Measurements from ENCODE around the gene FBXO9. TPM values are rescaled to one million over a fixed set of nuclear protein-coding genes. Genes with fewer than 3 reads are reported as not detected.
"Not testable (repeated sequence)": the region's sequence is repeated elsewhere in the genome, so short reads cannot be mapped to it uniquely, and the experiment has no call there.

Gene FBXO9
- total and polyA plus RNA-seq, 4 experiments from 2014 or later: 56.2 to 136 (median 93.4) TPM

DNA sequence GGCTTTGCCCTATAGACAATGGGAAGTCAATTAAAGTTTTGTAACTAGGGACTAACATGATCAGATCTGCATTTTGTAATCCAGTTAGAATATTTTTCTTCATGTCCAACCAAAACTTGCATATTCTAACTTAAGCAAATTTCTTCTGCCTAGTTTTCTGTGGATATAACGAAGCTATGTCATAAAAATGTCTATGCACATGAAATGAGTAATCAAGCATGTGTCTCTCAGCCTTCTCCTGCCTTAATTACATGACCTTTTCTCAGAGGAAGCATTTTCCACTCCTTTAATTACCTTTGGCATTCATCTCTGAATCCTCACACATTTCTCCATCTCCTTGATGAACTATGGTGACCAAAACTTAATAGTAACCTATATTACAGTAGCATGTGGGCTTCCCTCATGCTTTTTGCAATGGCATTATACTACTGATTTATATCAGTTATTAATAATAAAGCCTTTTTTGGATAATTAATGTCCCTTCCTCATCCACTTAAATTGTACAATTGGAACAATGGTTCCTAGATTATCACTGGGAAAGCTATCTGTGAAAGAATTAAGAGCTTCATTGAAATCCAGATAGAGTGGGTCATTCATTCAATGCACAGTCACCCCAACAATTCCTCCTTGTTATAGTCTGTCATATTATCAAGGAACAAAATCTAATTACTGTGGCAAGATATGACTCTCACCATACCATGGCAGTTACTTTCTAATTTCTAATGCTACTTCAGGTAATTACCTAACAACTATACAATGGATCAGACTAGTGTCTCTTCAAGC lies 19.1 kb upstream of the FBXO9 start:
- Mint-ChIP-seq H3K27me3 (no peaks in the 10 kb centered on the region), H3K27ac (no peak overlapping the region), H3K4me1 (peaks cover 21 to 32% (median 26%) of the 10 kb centered on the region in 4 donors), H3K36me3 (peaks cover 6 to 9% of the 10 kb centered on the region in 2 donors), H3K4me3 (no peak overlapping the region), H3K9me3 (no peaks in the 10 kb centered on the region)
- Histone ChIP-seq H3K36me3 (ENCODE audit: insufficient read depth, low read length) (peaks cover 3% of the 10 kb centered on the region), H3K9me3 (ENCODE audit: control insufficient read depth in 1 of 2, low read length in 2 of 2) (no peaks in the 10 kb centered on the region), H3K27me3 (ENCODE audit: insufficient read depth, low read length) (no peaks in the 10 kb centered on the region), H3K27ac (ENCODE audit: low read depth, low read length) (no peak overlapping the region), H3K4me3 (ENCODE audit: low read length in 2 of 2) (no peak overlapping the region), H3K4me1 (ENCODE audit: insufficient read depth, low read length) (peaks cover 17% of the 10 kb centered on the region)
- CTCF ChIA-PET (ENCODE audit: partially characterized antibody): interaction anchor here (0.6 kb wide), 1 partner anchor 25 kb away, joined by 3 read pairs; no protein-coding TSS in a partner anchor
- no peak for DNase-seq
- POLR2A ChIA-PET (ENCODE audit: partially characterized antibody): no interaction called here
- intact Hi-C loops (cut with micrococcal nuclease): loop anchor here (5.0 kb wide), 1 partner anchor 49 kb away; the partner anchor contains the start of gene GSTA4

DNA sequence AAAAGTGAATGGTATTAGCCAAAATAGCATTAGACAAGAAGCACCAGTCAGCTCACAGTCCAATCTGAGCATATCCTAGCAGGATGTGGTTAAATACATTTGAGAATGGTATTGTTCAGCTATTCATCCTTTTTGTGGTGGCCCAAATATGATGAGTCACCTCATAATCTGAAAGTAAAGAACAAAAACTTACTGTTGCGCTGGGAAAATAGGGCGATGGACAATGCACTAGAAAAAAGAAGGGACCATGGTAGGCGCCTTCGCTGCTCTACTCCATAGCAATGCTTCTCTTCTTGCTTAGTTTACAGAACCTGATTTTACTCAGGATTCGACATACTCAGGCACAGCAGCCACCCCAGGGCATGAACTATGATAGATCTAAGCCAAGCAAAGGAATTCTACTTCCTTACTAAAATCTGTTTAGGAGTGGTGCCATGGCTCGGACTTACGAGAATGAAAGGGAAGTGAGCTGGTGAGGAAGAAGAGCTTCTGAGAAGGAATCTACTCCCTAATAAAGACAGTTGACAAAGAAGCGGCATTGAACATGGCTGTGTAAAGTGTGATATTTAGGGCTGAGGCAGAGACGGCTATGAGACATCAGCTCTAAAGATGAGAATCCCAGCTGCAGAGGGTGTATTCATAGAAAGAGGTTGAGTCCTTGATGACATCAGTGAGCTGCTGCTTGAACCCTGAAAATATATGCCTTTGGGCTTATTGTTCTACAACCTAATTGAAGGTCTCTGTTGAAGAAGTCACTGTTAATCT lies 16.6 kb upstream of the FBXO9 start:
- peak in 4 of 5 donors; percentile 29 to 57 (median 48) for DNase-seq
- no peak overlapping the region for H3K27ac ChIP-seq (ENCODE audit: low read depth, low read length)
- H3K4me3 Mint-ChIP-seq: peak overlapping the region; percentile 49 to 80 (median 68)

DNA sequence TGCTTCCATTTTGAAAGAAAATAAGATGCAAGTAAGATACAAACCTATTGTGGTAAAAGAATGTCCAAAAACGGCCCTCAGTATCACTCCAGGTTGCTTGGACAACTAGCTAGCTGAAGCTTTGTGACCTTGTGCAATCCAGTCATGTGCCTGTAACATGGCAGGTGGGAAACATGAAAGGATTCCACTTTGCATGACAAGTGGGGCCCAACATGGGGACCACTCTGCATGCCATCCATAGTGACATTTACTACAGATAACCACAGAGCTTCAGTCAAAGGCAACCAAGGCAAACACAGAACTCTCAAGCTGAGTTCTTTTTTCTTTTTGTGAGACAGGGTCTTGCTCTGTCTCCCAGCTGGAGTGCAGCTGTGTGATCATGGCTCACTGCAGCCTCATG lies 15.8 kb upstream of the FBXO9 start:
- H3K9me3 ChIP-seq (ENCODE audit: control insufficient read depth in 1 of 2, low read length in 2 of 2): no peaks in the 10 kb centered on the region
- Mint-ChIP-seq H3K4me3 (peak overlapping the region in 3 of 8 donors; percentile 9 to 67 (median 12)), H3K27ac (no peak overlapping the region), H3K9me3 (peaks cover 0 to 3% (median 0%) of the 10 kb centered on the region in 8 donors), H3K4me1 (peaks cover 27 to 37% (median 33%) of the 10 kb centered on the region in 4 donors), H3K27me3 (no peaks in the 10 kb centered on the region), H3K36me3 (peaks cover 11 to 21% of the 10 kb centered on the region in 2 donors)
- CTCF ChIA-PET (ENCODE audit: partially characterized antibody): interaction anchor here (1.5 to 1.7 kb wide), 2 partner anchors 28 to 54 kb away, joined by 6 read pairs; partner anchors contain the start of gene GSTA4
- H3K27me3 ChIP-seq (ENCODE audit: insufficient read depth, low read length): no peaks in the 10 kb centered on the region
- no peaks in the 10 kb centered on the region for H3K36me3 ChIP-seq (ENCODE audit: insufficient read depth, low read length)
- POLR2A ChIA-PET (ENCODE audit: partially characterized antibody): interaction anchor here (2.6 kb wide), 1 partner anchor 16 kb away, joined by 9 read pairs; the partner anchor contains the start of gene FBXO9
- no peak overlapping the region for H3K27ac ChIP-seq (ENCODE audit: low read depth, low read length)
- DNase-seq: no peak
- intact Hi-C loops (cut with micrococcal nuclease): loop anchor here (5.0 kb wide), 1 partner anchor 52 kb away; the partner anchor contains the start of gene GSTA4
- H3K4me1 ChIP-seq (ENCODE audit: insufficient read depth, low read length): peaks cover 17% of the 10 kb centered on the region
- H3K4me3 ChIP-seq (ENCODE audit: low read length in 2 of 2): no peak overlapping the region

More for the DNA sequence above, 16.6 kb upstream of the FBXO9 start:
- Mint-ChIP-seq H3K36me3 (peaks cover 11 to 17% of the 10 kb centered on the region in 2 donors), H3K4me1 (peaks cover 24 to 35% (median 30%) of the 10 kb centered on the region in 4 donors), H3K9me3 (peaks cover 0 to 3% (median 0%) of the 10 kb centered on the region in 8 donors), H3K27me3 (no peaks in the 10 kb centered on the region), H3K27ac (peak overlapping the region in 5 of 7 donors; percentile 10 to 50 (median 36))
- Histone ChIP-seq H3K4me1 (ENCODE audit: insufficient read depth, low read length) (peaks cover 17% of the 10 kb centered on the region), H3K27me3 (ENCODE audit: insufficient read depth, low read length) (no peaks in the 10 kb centered on the region), H3K36me3 (ENCODE audit: insufficient read depth, low read length) (no peaks in the 10 kb centered on the region), H3K9me3 (ENCODE audit: control insufficient read depth in 1 of 2, low read length in 2 of 2) (no peaks in the 10 kb centered on the region), H3K4me3 (ENCODE audit: low read length in 2 of 2) (no peak overlapping the region)
- CTCF ChIA-PET (ENCODE audit: partially characterized antibody): interaction anchor here (1.5 to 1.7 kb wide), 3 partner anchors 17 to 53 kb away, joined by 4 to 6 read pairs (median 6); partner anchors contain the start of genes FBXO9 and GSTA4
- intact Hi-C loops (cut with micrococcal nuclease): loop anchor here (5.0 kb wide), 1 partner anchor 51 kb away; the partner anchor contains the start of gene GSTA4
- POLR2A ChIA-PET (ENCODE audit: partially characterized antibody): interaction anchor here (0.6 to 2.6 kb wide), 3 partner anchors 17 to 746 kb away, joined by 3 to 9 read pairs (median 3); partner anchors contain the start of genes FBXO9, GSTA4 and LRRC1

DNA sequence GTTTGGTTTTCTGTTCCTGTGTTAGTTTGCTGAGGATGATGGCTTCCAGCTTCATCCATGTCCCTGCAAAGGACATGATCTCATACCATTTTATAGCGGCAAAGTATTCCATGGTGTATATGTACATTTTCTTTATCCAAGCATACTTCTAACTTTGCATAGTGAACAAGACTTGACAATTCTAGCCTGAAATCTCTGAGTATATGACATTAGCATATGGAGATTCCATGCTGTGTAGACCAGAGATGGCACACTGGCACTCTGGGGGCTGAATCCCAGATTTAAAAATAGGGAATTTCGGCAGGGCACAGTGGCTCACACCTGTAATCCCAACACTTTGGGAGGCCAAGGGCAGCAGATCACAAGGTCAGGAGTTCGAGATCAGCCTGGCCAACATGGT lies 13.1 kb upstream of the FBXO9 start:
- H3K36me3 Mint-ChIP-seq: peaks cover 11 to 28% of the 10 kb centered on the region in 2 donors
- CTCF ChIA-PET (ENCODE audit: partially characterized antibody): interaction anchor here (0.6 kb wide), 1 partner anchor 60 kb away, joined by 3 read pairs; no protein-coding TSS in a partner anchor
- H3K27me3 Mint-ChIP-seq; H3K36me3 ChIP-seq (ENCODE audit: insufficient read depth, low read length); POLR2A ChIA-PET (ENCODE audit: partially characterized antibody); intact Hi-C loops (cut with micrococcal nuclease); H3K9me3 Mint-ChIP-seq; H3K27me3 ChIP-seq (ENCODE audit: insufficient read depth, low read length); H3K4me3 ChIP-seq (ENCODE audit: low read length in 2 of 2); H3K9me3 ChIP-seq (ENCODE audit: control insufficient read depth in 1 of 2, low read length in 2 of 2); H3K27ac ChIP-seq (ENCODE audit: low read depth, low read length); H3K4me3 Mint-ChIP-seq; H3K27ac Mint-ChIP-seq; DNase-seq: not testable (repeated sequence)
- H3K4me1 ChIP-seq (ENCODE audit: insufficient read depth, low read length): peaks cover 17% of the 10 kb centered on the region
- peaks cover 28 to 47% (median 39%) of the 10 kb centered on the region in 4 donors for H3K4me1 Mint-ChIP-seq

DNA sequence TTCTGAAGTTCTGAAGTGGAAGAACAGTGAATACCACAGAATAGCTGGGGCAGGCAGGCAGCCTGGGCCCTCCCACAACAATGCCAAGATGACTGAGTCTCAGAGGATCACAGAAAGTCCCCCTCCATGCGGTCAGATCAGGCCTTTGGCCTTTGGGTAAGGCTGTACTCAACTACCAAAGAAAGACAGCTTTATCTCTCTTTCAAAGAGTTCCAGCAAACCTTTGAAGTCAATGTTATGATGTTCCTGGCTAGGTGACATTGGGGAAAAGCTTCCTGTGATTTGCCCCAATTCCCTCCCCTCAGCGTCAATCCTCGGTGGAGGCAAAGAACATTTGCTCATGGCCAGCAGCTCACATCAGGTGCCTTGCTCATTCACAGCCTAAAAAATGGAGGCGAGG lies 10.7 kb upstream of the FBXO9 start:
- H3K4me1 Mint-ChIP-seq: peaks cover 30 to 43% (median 39%) of the 10 kb centered on the region in 4 donors

DNA sequence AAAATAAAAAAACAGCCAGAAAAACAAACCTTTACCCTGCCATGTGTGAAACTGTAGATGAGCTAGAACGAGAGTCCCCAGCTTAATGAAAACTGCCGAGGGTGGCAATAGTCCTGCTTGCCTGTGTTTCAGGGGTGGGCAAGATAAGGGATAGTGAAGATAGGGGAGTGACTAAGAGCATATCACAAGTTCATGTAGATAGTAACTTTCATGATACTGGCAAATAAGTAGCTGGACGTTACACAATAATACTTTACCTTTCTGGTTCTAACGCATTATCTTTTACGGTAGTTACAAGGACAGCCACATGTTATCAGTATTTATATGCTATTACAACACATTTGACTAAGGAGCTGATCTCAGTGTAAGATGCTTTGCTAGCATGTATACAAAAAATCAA lies 9.3 kb upstream of the FBXO9 start:
- ChIA-PET POLR2A (ENCODE audit: partially characterized antibody) (no interaction called here), CTCF (ENCODE audit: partially characterized antibody) (no interaction called here)
- H3K4me3 ChIP-seq (ENCODE audit: low read length in 2 of 2): no peak overlapping the region
- intact Hi-C loops (cut with micrococcal nuclease): no loop called here
- H3K4me1 ChIP-seq (ENCODE audit: insufficient read depth, low read length): peaks cover 30% of the 10 kb centered on the region
- no peaks in the 10 kb centered on the region for H3K27me3 Mint-ChIP-seq
- H3K4me3 Mint-ChIP-seq: no peak overlapping the region
- no peaks in the 10 kb centered on the region for H3K36me3 ChIP-seq (ENCODE audit: insufficient read depth, low read length)
- peaks cover 42 to 55% (median 50%) of the 10 kb centered on the region in 4 donors for H3K4me1 Mint-ChIP-seq
- no peaks in the 10 kb centered on the region for H3K27me3 ChIP-seq (ENCODE audit: insufficient read depth, low read length)
- H3K36me3 Mint-ChIP-seq: peaks cover 11 to 28% of the 10 kb centered on the region in 2 donors
- no peaks in the 10 kb centered on the region for H3K9me3 ChIP-seq (ENCODE audit: control insufficient read depth in 1 of 2, low read length in 2 of 2)
- no peak overlapping the region for H3K27ac Mint-ChIP-seq
- H3K9me3 Mint-ChIP-seq: peaks cover 0 to 3% (median 0%) of the 10 kb centered on the region in 8 donors
- no peak overlapping the region for H3K27ac ChIP-seq (ENCODE audit: low read depth, low read length)
- no peak for DNase-seq

More for the DNA sequence above, 10.7 kb upstream of the FBXO9 start:
- Histone ChIP-seq H3K4me1 (ENCODE audit: insufficient read depth, low read length) (peaks cover 17% of the 10 kb centered on the region), H3K9me3 (ENCODE audit: control insufficient read depth in 1 of 2, low read length in 2 of 2) (no peaks in the 10 kb centered on the region), H3K27me3 (ENCODE audit: insufficient read depth, low read length) (no peaks in the 10 kb centered on the region), H3K36me3 (ENCODE audit: insufficient read depth, low read length) (no peaks in the 10 kb centered on the region), H3K4me3 (ENCODE audit: low read length in 2 of 2) (no peak overlapping the region), H3K27ac (ENCODE audit: low read depth, low read length) (no peak overlapping the region)
- ChIA-PET POLR2A (ENCODE audit: partially characterized antibody) (no interaction called here), CTCF (ENCODE audit: partially characterized antibody) (no interaction called here)
- intact Hi-C loops (cut with micrococcal nuclease): no loop called here
- DNase-seq: no peak
- H3K27ac Mint-ChIP-seq: no peak overlapping the region
- H3K9me3 Mint-ChIP-seq: peaks cover 0 to 3% (median 0%) of the 10 kb centered on the region in 8 donors
- H3K4me3 Mint-ChIP-seq: no peak overlapping the region
- H3K27me3 Mint-ChIP-seq: no peaks in the 10 kb centered on the region
- peaks cover 11 to 28% of the 10 kb centered on the region in 2 donors for H3K36me3 Mint-ChIP-seq
